ENCODE data around the gene SLCO2B1.

- TF ChIP-seq OSR1 (CRISPR knock-in tag; IDR thresholded peaks at IDR 0.05) (no peak), ISL1 (CRISPR knock-in tag; IDR thresholded peaks at IDR 0.05) (no peak), GLIS3 (CRISPR knock-in tag; IDR thresholded peaks at IDR 0.05) (no peak), ZC3H10 (CRISPR knock-in tag; IDR thresholded peaks at IDR 0.05) (no peak), ARNTL (CRISPR knock-in tag; IDR thresholded peaks at IDR 0.05; ENCODE audit: borderline replicate concordance, low read depth) (no peak), CSRNP3 (CRISPR knock-in tag; IDR thresholded peaks at IDR 0.05) (no peak), TOX (CRISPR knock-in tag; IDR thresholded peaks at IDR 0.05; ENCODE audit: borderline replicate concordance) (no peak), ZNF70 (CRISPR knock-in tag; IDR thresholded peaks at IDR 0.05) (no peak), SNAI2 (CRISPR knock-in tag; IDR thresholded peaks at IDR 0.05) (no peak), ZFP3 (CRISPR knock-in tag; IDR thresholded peaks at IDR 0.05) (no peak), ESRRG (CRISPR knock-in tag; IDR thresholded peaks at IDR 0.05) (no peak), RARB (CRISPR knock-in tag; IDR thresholded peaks at IDR 0.05) (no peak), PATZ1 (CRISPR knock-in tag; IDR thresholded peaks at IDR 0.05; ENCODE audit: borderline replicate concordance) (no peak)
Observed at GRCh38 chr11:75154646-75155569, 4.0 kb downstream of the SLCO2B1 start.

Data from SK-N-SH treated with all-trans-retinoic acid at 6 μM for 48 hours (cell line).